ENCODE data around the gene C15orf40. TPM values are rescaled to one million over a fixed set of nuclear protein-coding genes. Genes with fewer than 3 reads are reported as not detected.

C15orf40 gene
- total RNA-seq, 2 experiments from 2014 or later = 20.2 to 23.1 TPM

Other genes with a start within 250 kb of the C15orf40 start
- not detected for gene FSD2, start 205.6 kb downstream of the C15orf40 start, total RNA-seq
- 1 to 10 TPM; 3.4 to 4.0 TPM for gene WHAMM, start 202.0 kb downstream of the C15orf40 start, total RNA-seq
- gene HOMER2, start 58.9 kb downstream of the C15orf40 start, total RNA-seq = 1 to 10 TPM; 3.5 to 4.6 TPM
- gene RAMAC, start 25.4 kb downstream of the C15orf40 start, total RNA-seq = 10 to 100 TPM; 17.3 to 19.5 TPM
- gene BTBD1, start 55.6 kb upstream of the C15orf40 start, total RNA-seq = 10 to 100 TPM; 58.3 to 77.6 TPM
- 1 to 10 TPM; 1.3 to 1.5 TPM for gene TM6SF1, start 96.0 kb upstream of the C15orf40 start, total RNA-seq
- 1 to 10 TPM; 5.0 to 7.4 TPM for gene HDGFL3, start 196.2 kb upstream of the C15orf40 start, total RNA-seq